GM12878 (cell line): ENCODE measurements around the gene IRS1. TPM values are rescaled to one million over a fixed set of nuclear protein-coding genes. Genes with fewer than 3 reads are reported as not detected.

Experiments
- ATAC-seq: fragments of 200-7000 bp; cut with Tn5 transposase; 3 replicates; pipeline ENCODE4 v1.9.1; 2020; ENCODE audit warnings: mild to moderate bottlenecking, moderate library complexity
- BruUV-seq: library from RNA; stranded (reverse); fragments of 400-500 nt; replicated peaks from 2 replicates; lab custom pipeline; 2021; lab: Mats Ljungman, UMichigan
- CTCF ChIA-PET: fragments of 300-600 bp; sonication (Branson Sonifier 250); formaldehyde crosslinking; extraction: SDS; loops from one replicate; lab custom pipeline; 2021; ENCODE audit warnings: inconsistent platforms; lab: Yijun Ruan, JAX
- POLR2A ChIA-PET: fragments of 350-600 bp; formaldehyde crosslinking; extraction: SDS; loops from one replicate; lab custom pipeline; 2021; ENCODE audit warnings: inconsistent platforms; lab: Charles Lee
- RAD21 ChIA-PET: fragments of 300-600 bp; sonication (Branson Sonifier 250); formaldehyde crosslinking; loops from one replicate; lab custom pipeline; 2023; ENCODE audit warnings: antibody characterized with exemption; ENCODE audit not compliant: unreplicated experiment; lab: Charles Lee
- SMC1A ChIA-PET: fragments of 300-600 bp; sonication (Branson Sonifier 250); formaldehyde crosslinking; loops from one replicate; lab custom pipeline; 2023; ENCODE audit not compliant: unreplicated experiment, uncharacterized antibody; lab: Charles Lee
- DNase-seq: peaks from one replicate; pipeline ENCODE4 v3.0.0-alpha.2; 2011; ENCODE audit warnings: low read depth, low spot score
- FAIRE-seq: peaks from 3 replicates; lab custom pipeline; 2011; peaks lifted over from hg19 to GRCh38; lab: Jason Lieb, UNC
- H2AFZ ChIP-seq: 2 replicates; pipeline ENCODE4 v1.6.0; 2011; ENCODE audit warnings: low read depth, low read length, control low read depth; ENCODE audit not compliant: control insufficient read depth
- H3K27ac ChIP-seq: 2 replicates; pipeline ENCODE4 v1.5.1; 2011; ENCODE audit warnings: control low read depth; ENCODE audit not compliant: control insufficient read depth, insufficient read depth
- H3K27me3 ChIP-seq, 2 experiments: replicated peaks in 1 of 2; 2 replicates each; pipeline versions ENCODE4 v1.6.0 to v1.6.1; 2011; ENCODE audit warnings: low read length in 1 of 2; ENCODE audit not compliant: control insufficient read depth in 2 of 2, insufficient read depth in 2 of 2
- H3K36me3 ChIP-seq, 2 experiments: 2 replicates each; pipeline ENCODE4 v1.5.1; 2011; ENCODE audit warnings: low read length in 1 of 2; ENCODE audit not compliant: control insufficient read depth in 2 of 2, insufficient read depth in 2 of 2
- H3K4me1 ChIP-seq: 2 replicates; pipeline ENCODE4 v1.6.1; 2011; ENCODE audit warnings: mild to moderate bottlenecking, low read length, moderate library complexity, mixed read lengths; ENCODE audit not compliant: control insufficient read depth, insufficient read depth
- H3K4me2 ChIP-seq: 2 replicates; pipeline ENCODE4 v1.6.0; 2011; ENCODE audit warnings: control low read depth; ENCODE audit not compliant: control insufficient read depth, insufficient read depth
- H3K4me3 ChIP-seq: fragments of 200-600 bp; sonication (generic); 2 replicates; pipeline ENCODE4 v1.5.1; 2016
- H3K79me2 ChIP-seq: 2 replicates; pipeline ENCODE4 v1.6.0; 2011; ENCODE audit warnings: low read length; ENCODE audit not compliant: control insufficient read depth, insufficient read depth
- H3K9ac ChIP-seq: 2 replicates; pipeline ENCODE4 v1.8.0; 2011; ENCODE audit warnings: low read length, control low read depth, mixed read lengths; ENCODE audit not compliant: control insufficient read depth, insufficient read depth
- H3K9me3 ChIP-seq: replicated peaks from 3 replicates; pipeline ENCODE4 v1.5.1; 2011; ENCODE audit warnings: mild to moderate bottlenecking, low read length; ENCODE audit not compliant: control insufficient read depth, insufficient read depth
- H4K20me1 ChIP-seq: 2 replicates; pipeline ENCODE4 v1.6.0; 2011; ENCODE audit not compliant: control insufficient read depth, insufficient read depth
- BRCA1 ChIP-seq: IDR thresholded peaks from 2 replicates; pipeline ENCODE4 v1.6.1; 2011; ENCODE audit warnings: low read depth, low read length, improper control_type of control experiment
- CEBPB ChIP-seq, 2 experiments: fragments of 150-350 bp in 1 of 2; IDR thresholded peaks; 2 replicates each; pipeline ENCODE4 v1.6.1; 2012 to 2014; ENCODE audit warnings: low read depth in 2 of 2, low read length in 2 of 2, borderline replicate concordance in 1 of 2, inconsistent platforms in 1 of 2
- CUX1 ChIP-seq: IDR thresholded peaks from 2 replicates; pipeline ENCODE4 v1.6.1; 2012; ENCODE audit warnings: improper control_type of control experiment, low read depth, low read length; ENCODE audit not compliant: insufficient replicate concordance
- DPF2 ChIP-seq: fragments of 450-650 bp; IDR thresholded peaks from 2 replicates; pipeline ENCODE4 v1.6.1; 2017; ENCODE audit warnings: mild to moderate bottlenecking
- FOXM1 ChIP-seq: IDR thresholded peaks from 2 replicates; pipeline ENCODE4 v1.6.1; 2012; ENCODE audit warnings: low read depth, mild to moderate bottlenecking, inconsistent platforms, low read length, moderate library complexity
- MYB ChIP-seq: fragments of 150-350 bp; IDR thresholded peaks from 2 replicates; pipeline ENCODE4 v1.6.1; 2014; ENCODE audit warnings: mild to moderate bottlenecking, low read depth, low read length, borderline replicate concordance
- NBN ChIP-seq: fragments of 450-650 bp; IDR thresholded peaks from 2 replicates; pipeline ENCODE4 v1.6.1; 2016
- SKIL ChIP-seq: fragments of 450-650 bp; IDR thresholded peaks from 2 replicates; pipeline ENCODE4 v1.6.1; 2017; ENCODE audit warnings: mild to moderate bottlenecking, low read depth, inconsistent platforms; ENCODE audit not compliant: poor library complexity, severe bottlenecking
- SRF ChIP-seq, 2 experiments: IDR thresholded peaks; 2 replicates each; pipeline ENCODE4 v1.6.1; 2011; ENCODE audit warnings: low read depth in 2 of 2, low read length in 2 of 2, mild to moderate bottlenecking in 1 of 2, moderate library complexity in 1 of 2
- TCF3 ChIP-seq: IDR thresholded peaks from 2 replicates; pipeline ENCODE4 v1.6.1; 2012; ENCODE audit warnings: low read depth, mild to moderate bottlenecking, low read length, borderline replicate concordance; ENCODE audit not compliant: insufficient read depth
- ZSCAN29 ChIP-seq: fragments of 450-650 bp; IDR thresholded peaks from 2 replicates; pipeline ENCODE4 v1.6.1; 2017; ENCODE audit warnings: mild to moderate bottlenecking, moderate library complexity
- whole genome bisulfite sequencing: methylation state at CpG from one replicate; pipeline ENCODE4 v1.1.6; 2016; ENCODE audit warnings: low lambda C conversion rate; ENCODE audit not compliant: insufficient replicate concordance, insufficient coverage; ENCODE audit errors: missing lambda C conversion rate; 5-methylcytosine and 5-hydroxymethylcytosine counted together
- in situ Hi-C: fragments of 300-500 bp; cut with MboI; formaldehyde crosslinking; loops from 9 replicates; pipeline ENCODE4 v1.14.3; 2018; ENCODE audit warnings: mixed read lengths
- intact Hi-C: fragments of 100-400 bp; cut with micrococcal nuclease; formaldehyde crosslinking; loops from one replicate; pipeline ENCODE4 v1.14.2; 2022; ENCODE audit not compliant: unreplicated experiment
- polyA plus RNA-seq, 11 experiments: library from polyadenylated mRNA; depleted of rRNA in 4 of 11; unstranded in 6 of 11; stranded (reverse) in 5 of 11; fragments of >200 nt; fragmentation: Nextera tagmentation in 4 of 11; fragmentation: Illumina TruSeq in 1 of 11; extraction: Ambion mirVana in 4 of 11; extraction: Trizol in 1 of 11; gene quantifications; 1 replicate in 1 of 11; 2 replicates in 10 of 11; pipeline versions ENCODE4 v1.2.1 to v1.2.3, GENCODE V29; 2011 to 2016; ENCODE audit warnings: inconsistent platforms in 2 of 11, missing spikeins in 2 of 11, low read depth in 1 of 11
- total RNA-seq, 4 experiments: library from RNA; depleted of rRNA in 3 of 4; stranded (reverse); fragments of >200 nt in 3 of 4; fragmentation: Illumina TruSeq in 1 of 4; extraction: Trizol in 1 of 4; gene quantifications; 2 replicates each; pipeline versions ENCODE4 v1.2.1 to v1.2.3, GENCODE V29; 2013 to 2021

IRS1 gene
- total and polyA plus RNA-seq, 10 of the 15 experiments (the other 5 are each of a cell fraction or from before 2014, with no cell fraction given), result 0.03 to 1.7 (median 0.34) TPM

- TF ChIP-seq ZSCAN29 (no peak), BRCA1 (no peak)
Measured at GRCh38 chr2:226828191-226828590, 28.6 kb upstream of the IRS1 start (continued).

- Histone ChIP-seq H3K4me2 (no peak overlapping the region), H4K20me1 (no peaks in the 10 kb centered on the region), H3K27me3 (no peaks in the 10 kb centered on the region), H3K79me2 (no peaks in the 10 kb centered on the region), H3K9ac (no peak overlapping the region), H3K9me3 (no peaks in the 10 kb centered on the region), H3K36me3 (no peaks in the 10 kb centered on the region), H3K4me1 (no peaks in the 10 kb centered on the region), H2AFZ (no peak overlapping the region), H3K27ac (no peak overlapping the region), H3K4me3 (no peak overlapping the region)
- in situ Hi-C loops (loop anchor here (25.0 kb wide), 1 partner anchor 962 kb away; no protein-coding TSS in a partner anchor), intact Hi-C loops (no loop called here)
- ATAC-seq, result no peak
- ChIA-PET CTCF (interaction anchor here (0.6 to 1.0 kb wide), 3 partner anchors 23 to 499 kb away, joined by 3 read pairs; no protein-coding TSS in a partner anchor), SMC1A (interaction anchor here (1.1 to 2.0 kb wide), 3 partner anchors 10 to 22 kb away, joined by 3 to 9 read pairs (median 4); partner anchors contain the start of gene RHBDD1), POLR2A (no interaction called here), RAD21 (no interaction called here)
- no peak for FAIRE-seq
- no peak for TF ChIP-seq TCF3
- TF ChIP-seq NBN, result no peak
- TF ChIP-seq CEBPB (IDR thresholded peaks at IDR 0.05; ENCODE audit: borderline replicate concordance in 1 of 2, low read depth in 2 of 2, low read length in 2 of 2), result no peak
- TF ChIP-seq CUX1, result no peak
- TF ChIP-seq FOXM1, result no peak
- no peak for TF ChIP-seq SKIL
- TF ChIP-seq SRF (IDR thresholded peaks at IDR 0.05; ENCODE audit: low read depth in 2 of 2, low read length in 2 of 2), result no peak
- TF ChIP-seq DPF2, result no peak
- no peak for TF ChIP-seq MYB
- 52% methylated on average over 2 of the region's 2 CpGs for WGBS
- DNase-seq, result no peak
- BruUV-seq, result no TSS peak
Measured at GRCh38 chr2:226825056-226825455, 25.4 kb upstream of the IRS1 start.
